PC-9 (cell line): ENCODE data around the gene RFTN2.

ENCODE experiments used
- EZH2 ChIP-seq: fragments of 200-600 bp; sonication (generic); IDR thresholded peaks from 2 replicates; pipeline ENCODE4 v1.8.0; 2017; ENCODE audit warnings: antibody characterized with exemption, low read depth
- TF ChIP-seq, protein P1 (sequence below): fragments of 200-600 bp; sonication (generic); conservative IDR thresholded peaks from 2 replicates; pipeline ENCODE4 v1.6.1; 2017; ENCODE audit warnings: mixed run types, antibody characterized with exemption, mild to moderate bottlenecking, moderate library complexity

DNA sequence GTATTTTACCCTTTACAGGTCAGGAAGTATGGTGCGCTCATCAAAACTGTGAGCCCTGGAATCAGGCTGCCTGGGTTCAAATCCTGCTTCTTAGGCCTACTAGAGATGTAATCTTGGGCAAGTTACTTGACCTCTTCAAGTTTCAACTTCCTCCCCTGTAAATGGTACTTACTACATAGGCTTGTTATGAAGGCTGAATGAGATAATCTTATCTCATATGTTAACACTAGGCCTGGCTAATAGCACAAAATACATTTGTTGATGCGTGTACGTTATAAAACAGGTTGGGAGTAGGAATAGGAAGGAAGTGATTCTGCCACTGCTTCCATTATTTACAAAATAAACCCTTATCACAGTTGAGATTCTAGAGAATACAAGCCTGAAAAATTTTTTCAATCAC is 1.7 kb upstream of the RFTN2 start:
- TF ChIP-seq, protein P1, sequence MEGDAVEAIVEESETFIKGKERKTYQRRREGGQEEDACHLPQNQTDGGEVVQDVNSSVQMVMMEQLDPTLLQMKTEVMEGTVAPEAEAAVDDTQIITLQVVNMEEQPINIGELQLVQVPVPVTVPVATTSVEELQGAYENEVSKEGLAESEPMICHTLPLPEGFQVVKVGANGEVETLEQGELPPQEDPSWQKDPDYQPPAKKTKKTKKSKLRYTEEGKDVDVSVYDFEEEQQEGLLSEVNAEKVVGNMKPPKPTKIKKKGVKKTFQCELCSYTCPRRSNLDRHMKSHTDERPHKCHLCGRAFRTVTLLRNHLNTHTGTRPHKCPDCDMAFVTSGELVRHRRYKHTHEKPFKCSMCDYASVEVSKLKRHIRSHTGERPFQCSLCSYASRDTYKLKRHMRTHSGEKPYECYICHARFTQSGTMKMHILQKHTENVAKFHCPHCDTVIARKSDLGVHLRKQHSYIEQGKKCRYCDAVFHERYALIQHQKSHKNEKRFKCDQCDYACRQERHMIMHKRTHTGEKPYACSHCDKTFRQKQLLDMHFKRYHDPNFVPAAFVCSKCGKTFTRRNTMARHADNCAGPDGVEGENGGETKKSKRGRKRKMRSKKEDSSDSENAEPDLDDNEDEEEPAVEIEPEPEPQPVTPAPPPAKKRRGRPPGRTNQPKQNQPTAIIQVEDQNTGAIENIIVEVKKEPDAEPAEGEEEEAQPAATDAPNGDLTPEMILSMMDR: no peak
- no peak for TF ChIP-seq EZH2
